Keratinocyte (primary cell): Measurements from ENCODE around the gene SH3GLB1. TPM values are rescaled to one million over a fixed set of nuclear protein-coding genes. Genes with fewer than 3 reads are reported as not detected.
A peak's percentile ranks its signal among the peaks of the same experiment; 100 is the strongest.

Experiments
- DNase-seq: peaks from one replicate; pipeline ENCODE4 v3.0.0-alpha.2; 2011; ENCODE audit warnings: low read depth, missing footprints, low spot score
- FAIRE-seq: peaks from 2 replicates; lab custom pipeline; 2011; peaks lifted over from hg19 to GRCh38; lab: Jason Lieb, UNC
- H2AFZ ChIP-seq: 2 replicates; pipeline ENCODE4 v1.6.0; 2012; ENCODE audit warnings: low read length, control low read depth, inconsistent platforms; ENCODE audit not compliant: control insufficient read depth
- H3K27ac ChIP-seq: 2 replicates; pipeline ENCODE4 v1.5.1; 2011; ENCODE audit warnings: low read length; ENCODE audit not compliant: control insufficient read depth, insufficient read depth
- H3K27me3 ChIP-seq: 3 replicates; pipeline ENCODE4 v1.6.0; 2011; ENCODE audit warnings: low read length; ENCODE audit not compliant: control insufficient read depth, insufficient read depth; ENCODE audit errors: extremely low read depth
- H3K36me3 ChIP-seq, 2 experiments: 2 replicates in 1 of 2; 3 replicates in 1 of 2; pipeline ENCODE4 v1.5.1; 2011; ENCODE audit warnings: low read length in 2 of 2, mild to moderate bottlenecking in 1 of 2; ENCODE audit not compliant: control insufficient read depth in 2 of 2, insufficient read depth in 2 of 2; ENCODE audit errors: extremely low read depth in 1 of 2
- H3K4me1 ChIP-seq: 3 replicates; pipeline ENCODE4 v1.5.1; 2011; ENCODE audit warnings: low read length; ENCODE audit not compliant: control insufficient read depth, insufficient read depth; ENCODE audit errors: extremely low read depth
- H3K4me2 ChIP-seq: 3 replicates; pipeline ENCODE4 v1.6.0; 2011; ENCODE audit warnings: low read depth, low read length; ENCODE audit not compliant: control insufficient read depth, insufficient read depth; ENCODE audit errors: extremely low read depth
- H3K4me3 ChIP-seq, 3 experiments: fragments of 200-600 bp in 1 of 3; sonication (generic) in 1 of 3; 2 replicates in 2 of 3; 3 replicates in 1 of 3; pipeline ENCODE4 v1.5.1; 2011 to 2016; ENCODE audit warnings: low read length in 3 of 3, mild to moderate bottlenecking in 3 of 3, control low read depth in 2 of 3, inconsistent platforms in 1 of 3, low read depth in 1 of 3, mixed read lengths in 1 of 3, mixed run types in 1 of 3, moderate library complexity in 1 of 3; ENCODE audit not compliant: control insufficient read depth in 2 of 3, insufficient read depth in 2 of 3; ENCODE audit errors: extremely low read depth in 1 of 3
- H3K79me2 ChIP-seq: 2 replicates; pipeline ENCODE4 v1.6.0; 2012; ENCODE audit warnings: low read length; ENCODE audit not compliant: control insufficient read depth, insufficient read depth
- H3K9ac ChIP-seq: 3 replicates; pipeline ENCODE4 v1.6.0; 2011; ENCODE audit warnings: low read length; ENCODE audit not compliant: control insufficient read depth, insufficient read depth; ENCODE audit errors: extremely low read depth
- H3K9me1 ChIP-seq: 3 replicates; pipeline ENCODE4 v1.6.0; 2011; ENCODE audit warnings: low read length; ENCODE audit not compliant: control insufficient read depth, insufficient read depth; ENCODE audit errors: extremely low read depth
- H3K9me3 ChIP-seq: 2 replicates; pipeline ENCODE4 v1.5.1; 2012; ENCODE audit warnings: low read depth, low read length; ENCODE audit not compliant: control insufficient read depth
- H4K20me1 ChIP-seq: 3 replicates; pipeline ENCODE4 v1.6.0; 2011; ENCODE audit warnings: low read length; ENCODE audit not compliant: control insufficient read depth, insufficient read depth; ENCODE audit errors: extremely low read depth
- CTCF ChIP-seq, 3 experiments: IDR thresholded peaks in 1 of 3; conservative IDR thresholded peaks in 1 of 3; optimal IDR thresholded peaks in 1 of 3; 2 replicates in 2 of 3; 3 replicates in 1 of 3; pipeline versions ENCODE3 to v1.5.1; 2011; ENCODE audit warnings: low read length in 3 of 3, mild to moderate bottlenecking in 3 of 3, moderate library complexity in 2 of 3, control low read depth in 1 of 3, inconsistent platforms in 1 of 3; ENCODE audit not compliant: insufficient read depth in 2 of 3; ENCODE audit errors: extremely low read depth in 1 of 3
- EZH2 ChIP-seq: IDR thresholded peaks from one replicate; pipeline ENCODE4 v1.6.1; 2012; ENCODE audit warnings: inconsistent platforms, mild to moderate bottlenecking, low read length, moderate library complexity
- dilution Hi-C: fragments of 300-500 bp; cut with MboI; formaldehyde crosslinking; loops from one replicate; pipeline ENCODE4 v1.7.0; 2020; ENCODE audit warnings: low sequenced_read_pairs; ENCODE audit not compliant: extremely low pct_ligation_motif_present
- polyA plus RNA-seq, 5 experiments: library from polyadenylated mRNA; depleted of rRNA in 3 of 5; stranded (reverse) in 3 of 5; stranded (forward) in 1 of 5; unstranded in 1 of 5; fragments of >200 nt; gene quantifications; 1 replicate in 1 of 5; 2 replicates in 3 of 5; 3 replicates in 1 of 5; pipeline versions ENCODE4 v1.2.1 to v1.2.3, GENCODE V29; 2011 to 2012; ENCODE audit warnings: missing spikeins in 2 of 5, low read depth in 1 of 5, low replicate concordance in 1 of 5

The SH3GLB1 gene
- polyA plus RNA-seq, 1 donor (not counting 4 experiments of a cell fraction or from before 2014, with no cell fraction given), result 77.1 TPM

GRCh38 chr1:86757272-86757984 lies 53.1 kb downstream of the SH3GLB1 start:
- no peak for DNase-seq
- dilution Hi-C loops, result no loop called here

GRCh38 chr1:86758570-86758969 lies 54.2 kb downstream of the SH3GLB1 start:
- TF ChIP-seq CTCF (optimal IDR thresholded peaks at IDR 0.05 in 1 of 3, IDR thresholded peaks at IDR 0.05 in 1 of 3, conservative IDR thresholded peaks at IDR 0.05 in 1 of 3; ENCODE audit: extremely low read depth in 1 of 3, insufficient read depth in 2 of 3, low read length in 3 of 3) (no peak), EZH2 (no peak)
- no peaks in the 10 kb centered on the region for H3K27me3 ChIP-seq
- H4K20me1 ChIP-seq, result no peaks in the 10 kb centered on the region
- dilution Hi-C loops, result no loop called here
- FAIRE-seq, result no peak
- no peak overlapping the region for H3K9ac ChIP-seq
- H2AFZ ChIP-seq, result no peak overlapping the region
- H3K79me2 ChIP-seq, result no peaks in the 10 kb centered on the region
- no peak overlapping the region for H3K4me2 ChIP-seq
- no peaks in the 10 kb centered on the region for H3K9me1 ChIP-seq
- no peak overlapping the region for H3K27ac ChIP-seq
- no peak overlapping the region for H3K4me3 ChIP-seq
- H3K9me3 ChIP-seq, result no peaks in the 10 kb centered on the region
- no peaks in the 10 kb centered on the region for H3K36me3 ChIP-seq
- no peak for DNase-seq
- H3K4me1 ChIP-seq, result peaks cover 2% of the 10 kb centered on the region

More at GRCh38 chr1:86757272-86757984, 53.1 kb downstream of the SH3GLB1 start:
- no peaks in the 10 kb centered on the region for H3K9me3 ChIP-seq
- H4K20me1 ChIP-seq, result no peaks in the 10 kb centered on the region
- no peak overlapping the region for H3K27ac ChIP-seq
- H3K27me3 ChIP-seq, result no peaks in the 10 kb centered on the region
- TF ChIP-seq CTCF (optimal IDR thresholded peaks at IDR 0.05 in 1 of 3, IDR thresholded peaks at IDR 0.05 in 1 of 3, conservative IDR thresholded peaks at IDR 0.05 in 1 of 3; ENCODE audit: extremely low read depth in 1 of 3, insufficient read depth in 2 of 3, low read length in 3 of 3) (no peak), EZH2 (no peak)
- H2AFZ ChIP-seq, result peak overlapping the region; percentile 65
- H3K4me2 ChIP-seq, result no peak overlapping the region
- H3K4me1 ChIP-seq, result peaks cover 5% of the 10 kb centered on the region
- FAIRE-seq, result no peak
- H3K36me3 ChIP-seq, result no peaks in the 10 kb centered on the region
- no peaks in the 10 kb centered on the region for H3K9me1 ChIP-seq
- H3K9ac ChIP-seq, result no peak overlapping the region
- no peak overlapping the region for H3K4me3 ChIP-seq
- H3K79me2 ChIP-seq, result no peaks in the 10 kb centered on the region
